IPS DF 6.9 (cell line): Measurements from ENCODE around the gene ENOX1.
"Not testable (repeated sequence)": the region's sequence is repeated elsewhere in the genome, so short reads cannot be mapped to it uniquely, and the experiment has no call there.

Experiments used
- DNase-seq: peaks from one replicate; pipeline ENCODE4 v3.0.0-alpha.2; 2013; ENCODE audit warnings: low read depth, low spot score
- H3K27ac ChIP-seq: one replicate; pipeline ENCODE4 v1.5.1; 2013; ENCODE audit warnings: low read length, control low read depth
- H3K27me3 ChIP-seq: 2 replicates; pipeline ENCODE4 v1.6.1; 2013; ENCODE audit warnings: mild to moderate bottlenecking, low read length; ENCODE audit not compliant: control insufficient read depth, insufficient read depth
- H3K36me3 ChIP-seq: 2 replicates; pipeline ENCODE4 v1.6.1; 2013; ENCODE audit warnings: low read length; ENCODE audit not compliant: control insufficient read depth, insufficient read depth
- H3K4me1 ChIP-seq: 2 replicates; pipeline ENCODE4 v1.6.1; 2013; ENCODE audit warnings: low read length; ENCODE audit not compliant: control insufficient read depth, insufficient read depth
- H3K4me3 ChIP-seq: 2 replicates; pipeline ENCODE4 v1.5.1; 2013; ENCODE audit warnings: mild to moderate bottlenecking, low read length
- H3K9me3 ChIP-seq: 2 replicates; pipeline ENCODE4 v1.6.1; 2013; ENCODE audit warnings: low read length, inconsistent platforms; ENCODE audit not compliant: control insufficient read depth, insufficient read depth
- WGBS: extraction: QIAGEN DNeasy Blood & Tissue Kit; methylation state at CpG from one replicate; pipeline ENCODE4 v1.1.7; 2013; ENCODE audit warnings: mixed read lengths, missing lambda C conversion rate; ENCODE audit not compliant: insufficient read length, insufficient coverage; 5-methylcytosine and 5-hydroxymethylcytosine counted together

Gene ENOX1

GRCh38 chr13:43425234-43425633 is 361.5 kb downstream of the ENOX1 start:
- H3K4me1 ChIP-seq, result peaks cover 6% of the 10 kb centered on the region; the same call in 1 of the 2 replicates
- H3K9me3 ChIP-seq, result no peaks in the 10 kb centered on the region
- H3K27ac ChIP-seq, result no peak overlapping the region
- DNase-seq, result peak; percentile 41
- no peak overlapping the region for H3K4me3 ChIP-seq
- WGBS, result no CpG with 5 or more reads among the region's 1 CpG
- H3K36me3 ChIP-seq, result no peaks in the 10 kb centered on the region
- no peaks in the 10 kb centered on the region for H3K27me3 ChIP-seq

GRCh38 chr13:43424412-43424811 is 362.4 kb downstream of the ENOX1 start:
- no peaks in the 10 kb centered on the region for H3K36me3 ChIP-seq
- DNase-seq, result no peak
- no CpG with 5 or more reads among the region's 3 CpGs for WGBS
- no peak overlapping the region for H3K27ac ChIP-seq
- H3K4me1 ChIP-seq, result peaks cover 6% of the 10 kb centered on the region; the same call in 1 of the 2 replicates
- H3K9me3 ChIP-seq, result no peaks in the 10 kb centered on the region
- H3K4me3 ChIP-seq, result no peak overlapping the region
- no peaks in the 10 kb centered on the region for H3K27me3 ChIP-seq

DNA sequence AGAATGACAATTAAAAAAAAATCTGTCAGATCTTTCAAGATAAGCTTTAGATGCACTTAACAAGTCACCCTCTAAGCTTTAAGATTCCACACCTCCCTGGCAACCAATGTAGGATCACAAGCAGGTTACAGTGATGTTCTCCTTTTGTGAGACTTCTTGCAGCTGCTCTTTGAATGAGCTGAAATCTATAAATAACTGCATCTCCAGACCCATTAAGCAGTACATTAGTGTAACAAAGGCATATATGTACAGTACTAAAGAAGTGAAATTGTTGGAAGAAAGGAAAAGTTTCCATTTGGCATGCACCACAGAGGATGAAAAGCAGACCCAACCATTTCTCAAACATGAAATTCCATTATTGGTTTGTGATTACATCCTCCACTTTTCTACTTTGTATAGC is 364.7 kb downstream of the ENOX1 start:
- peaks cover 4% of the 10 kb centered on the region; the same call in 1 of the 2 replicates for H3K4me1 ChIP-seq
- H3K27ac ChIP-seq, result no peak overlapping the region
- no peak for DNase-seq
- H3K36me3 ChIP-seq, result no peaks in the 10 kb centered on the region
- H3K4me3 ChIP-seq, result no peak overlapping the region
- H3K9me3 ChIP-seq, result no peaks in the 10 kb centered on the region
- H3K27me3 ChIP-seq, result no peaks in the 10 kb centered on the region

DNA sequence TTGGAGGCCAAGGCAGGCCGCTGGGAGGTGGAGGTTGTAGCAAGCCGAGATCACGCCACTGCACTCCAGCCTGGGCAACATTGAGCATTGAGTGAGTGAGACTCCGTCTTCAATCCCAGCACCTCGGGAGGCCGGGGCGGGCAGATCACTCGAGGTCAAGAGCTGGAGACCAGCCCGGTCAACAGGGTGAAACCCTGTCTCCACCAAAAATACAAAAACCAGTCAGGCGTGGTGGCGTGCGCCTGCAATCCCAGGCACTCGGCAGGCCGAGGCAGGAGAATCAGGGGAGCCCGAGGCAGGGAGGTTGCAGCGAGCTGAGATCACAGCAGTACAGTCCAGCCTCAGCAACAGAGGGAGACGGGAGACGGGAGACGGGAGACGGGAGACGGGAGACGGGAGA is 369.9 kb downstream of the ENOX1 start:
- not testable (repeated sequence) for H3K27me3 ChIP-seq, H3K4me3 ChIP-seq, H3K36me3 ChIP-seq, DNase-seq, H3K4me1 ChIP-seq, H3K27ac ChIP-seq, H3K9me3 ChIP-seq
- WGBS, result no CpG with 5 or more reads among the region's 22 CpGs

DNA sequence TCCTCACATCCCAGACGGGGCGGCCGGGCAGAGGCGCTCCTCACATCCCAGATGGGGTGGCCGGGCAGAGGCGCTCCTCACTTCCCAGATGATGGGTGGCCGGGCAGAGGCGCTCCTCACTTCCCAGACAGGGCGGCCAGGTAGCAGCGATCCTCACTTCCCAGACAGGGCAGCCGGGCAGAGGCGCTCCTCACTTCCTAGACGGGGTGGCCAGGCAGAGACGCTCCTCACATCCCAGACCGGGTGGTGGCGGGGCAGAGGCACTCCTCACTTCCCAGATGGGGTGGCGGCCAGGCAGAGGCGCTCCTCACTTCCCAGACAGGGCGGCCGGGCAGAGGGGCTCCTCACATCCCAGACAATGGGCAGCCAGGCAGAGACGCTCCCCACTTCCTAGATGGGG is 370.4 kb downstream of the ENOX1 start:
- not testable (repeated sequence) for H3K27ac ChIP-seq, H3K4me3 ChIP-seq, DNase-seq, H3K27me3 ChIP-seq, H3K4me1 ChIP-seq, H3K9me3 ChIP-seq, H3K36me3 ChIP-seq
- WGBS, result no CpG with 5 or more reads among the region's 21 CpGs

GRCh38 chr13:43415903-43416391 is 370.8 kb downstream of the ENOX1 start:
- H3K27me3 ChIP-seq, H3K9me3 ChIP-seq, H3K36me3 ChIP-seq, H3K27ac ChIP-seq, H3K4me1 ChIP-seq, H3K4me3 ChIP-seq, DNase-seq: not testable (repeated sequence)
- WGBS, result no CpG with 5 or more reads among the region's 33 CpGs

DNA sequence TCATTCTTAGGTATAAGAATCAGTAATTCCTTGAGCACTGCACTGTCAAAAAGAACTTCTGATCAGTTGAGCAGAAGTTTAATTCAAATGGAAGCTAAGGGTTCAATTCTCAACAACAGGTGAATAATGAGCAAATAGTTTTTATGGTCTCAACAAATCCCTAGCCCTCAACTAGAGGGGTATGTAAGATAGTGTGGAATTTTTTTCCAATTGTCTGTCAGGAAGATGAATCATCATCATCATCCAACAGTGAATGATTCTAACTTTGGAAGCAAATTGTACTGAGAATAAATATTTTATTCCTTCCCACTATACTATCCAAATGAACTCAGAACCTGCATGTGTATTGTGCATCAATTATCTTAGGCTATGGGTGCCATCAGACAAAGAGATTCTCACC is 372.7 kb downstream of the ENOX1 start:
- 0 out of 2 replicates have a peak, but pooled peaks cover 2% of the 10 kb centered on the region for H3K4me1 ChIP-seq
- H3K4me3 ChIP-seq, result no peak overlapping the region
- H3K27me3 ChIP-seq, result no peaks in the 10 kb centered on the region
- DNase-seq, result no peak
- H3K36me3 ChIP-seq, result no peaks in the 10 kb centered on the region
- no peak overlapping the region for H3K27ac ChIP-seq
- H3K9me3 ChIP-seq, result no peaks in the 10 kb centered on the region

- no peaks in the 10 kb centered on the region for H3K36me3 ChIP-seq
- H3K27me3 ChIP-seq, result no peaks in the 10 kb centered on the region
- peaks cover 2% of the 10 kb centered on the region; the same call in 1 of the 2 replicates for H3K4me1 ChIP-seq
- no peak for DNase-seq
- H3K4me3 ChIP-seq, result no peak overlapping the region
- no CpG with 5 or more reads among the region's 9 CpGs for WGBS
- no peaks in the 10 kb centered on the region for H3K9me3 ChIP-seq
- no peak overlapping the region for H3K27ac ChIP-seq
Observed at GRCh38 chr13:43411741-43412140, 375.0 kb downstream of the ENOX1 start.

- no CpG with 5 or more reads among the region's 2 CpGs for whole genome bisulfite sequencing
Observed at GRCh38 chr13:43411211-43411610, 375.6 kb downstream of the ENOX1 start.

DNA sequence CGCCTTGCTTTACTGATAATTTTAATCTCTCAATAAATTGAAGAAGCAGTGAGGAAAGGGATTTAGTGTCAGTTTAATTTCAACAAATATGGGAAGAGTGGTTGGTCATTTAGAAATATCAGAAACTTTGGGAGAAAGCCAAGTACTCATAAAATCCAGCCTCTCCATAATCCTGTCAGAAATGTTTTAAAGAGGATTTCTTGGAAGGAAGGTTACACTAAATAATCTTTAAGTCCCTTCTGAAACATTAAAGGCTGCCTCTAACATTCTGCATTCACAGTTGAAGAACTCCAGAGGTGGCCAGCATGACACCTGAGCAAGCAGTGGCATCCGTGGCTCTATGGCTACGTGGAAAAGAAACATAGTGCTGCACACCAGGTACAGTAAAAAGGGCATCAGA is 378.5 kb downstream of the ENOX1 start:
- DNase-seq, result no peak
- Histone ChIP-seq H3K27me3 (no peaks in the 10 kb centered on the region), H3K9me3 (no peaks in the 10 kb centered on the region), H3K27ac (no peak overlapping the region), H3K4me1 (peaks cover 2% of the 10 kb centered on the region; the same call in 1 of the 2 replicates), H3K36me3 (no peaks in the 10 kb centered on the region), H3K4me3 (no peak overlapping the region)
- no CpG with 5 or more reads among the region's 3 CpGs for WGBS

More at GRCh38 chr13:43411211-43411610, 375.6 kb downstream of the ENOX1 start:
- Histone ChIP-seq H3K4me3 (no peak overlapping the region), H3K27me3 (no peaks in the 10 kb centered on the region), H3K9me3 (no peaks in the 10 kb centered on the region), H3K27ac (no peak overlapping the region), H3K4me1 (peaks cover 2% of the 10 kb centered on the region; the same call in 1 of the 2 replicates), H3K36me3 (no peaks in the 10 kb centered on the region)
- no peak for DNase-seq

GRCh38 chr13:43407023-43407581 is 379.7 kb downstream of the ENOX1 start:
- H3K27me3 ChIP-seq, result no peaks in the 10 kb centered on the region
- H3K4me1 ChIP-seq, result no peaks in the 10 kb centered on the region; the same call in 1 of the 2 replicates
- no peak for DNase-seq
- no peaks in the 10 kb centered on the region for H3K9me3 ChIP-seq
- no peak overlapping the region for H3K4me3 ChIP-seq
- H3K27ac ChIP-seq, result no peak overlapping the region
- no peaks in the 10 kb centered on the region for H3K36me3 ChIP-seq
- no CpG with 5 or more reads among the region's 5 CpGs for WGBS
